Muscle layer of colon (tissue), 2 donors: ENCODE measurements around the gene TRIM33.
"Not testable (repeated sequence)": the region's sequence is repeated elsewhere in the genome, so short reads cannot be mapped to it uniquely, and the experiment has no call there.

Source experiments
- H3K27ac ChIP-seq: one replicate; pipeline ENCODE4 v1.7.0; 2013; ENCODE audit warnings: low read depth, mild to moderate bottlenecking, low read length, moderate library complexity
- H3K27me3 ChIP-seq, 2 donors: one replicate each; pipeline ENCODE4 v1.7.0; 2013; ENCODE audit warnings: low read length in 2 of 2, mild to moderate bottlenecking in 2 of 2; ENCODE audit not compliant: insufficient read depth in 2 of 2, control insufficient read depth in 1 of 2
- H3K36me3 ChIP-seq: one replicate; pipeline ENCODE4 v1.7.0; 2013; ENCODE audit warnings: mild to moderate bottlenecking, low read length; ENCODE audit not compliant: insufficient read depth
- H3K4me1 ChIP-seq: one replicate; pipeline ENCODE4 v1.7.0; 2013; ENCODE audit warnings: mild to moderate bottlenecking, low read length; ENCODE audit not compliant: insufficient read depth
- H3K4me3 ChIP-seq, 2 donors: one replicate each; pipeline ENCODE4 v1.7.0; 2013; ENCODE audit warnings: low read length in 2 of 2, low read depth in 1 of 2, mild to moderate bottlenecking in 1 of 2, moderate library complexity in 1 of 2
- H3K9ac ChIP-seq: one replicate; pipeline ENCODE4 v1.7.0; 2013; ENCODE audit warnings: low read length
- H3K9me3 ChIP-seq: one replicate; pipeline ENCODE4 v1.7.0; 2013; ENCODE audit warnings: mild to moderate bottlenecking, low read length
- donor health status: abdominal sarcoma.
- donor health status: Adenocarcinoma of cecum.

Gene TRIM33

GRCh38 chr1:114462341-114462740 is 48.7 kb downstream of the TRIM33 start:
- H3K4me3 ChIP-seq = no peak overlapping the region
- H3K9ac ChIP-seq = no peak overlapping the region
- H3K4me1 ChIP-seq = no peaks in the 10 kb centered on the region
- H3K27me3 ChIP-seq = no peaks in the 10 kb centered on the region
- H3K36me3 ChIP-seq = no peaks in the 10 kb centered on the region
- H3K9me3 ChIP-seq = no peaks in the 10 kb centered on the region
- no peak overlapping the region for H3K27ac ChIP-seq

GRCh38 chr1:114458237-114458777 is 52.7 kb downstream of the TRIM33 start:
- Histone ChIP-seq H3K9ac (no peak overlapping the region), H3K4me3 (no peak overlapping the region), H3K9me3 (no peaks in the 10 kb centered on the region), H3K4me1 (no peaks in the 10 kb centered on the region), H3K27ac (no peak overlapping the region), H3K27me3 (no peaks in the 10 kb centered on the region), H3K36me3 (peaks cover 8% of the 10 kb centered on the region)

- Histone ChIP-seq H3K9me3 (no peaks in the 10 kb centered on the region), H3K9ac (no peak overlapping the region), H3K27me3 (no peaks in the 10 kb centered on the region), H3K36me3 (peaks cover 8% of the 10 kb centered on the region), H3K4me1 (no peaks in the 10 kb centered on the region), H3K27ac (no peak overlapping the region), H3K4me3 (no peak overlapping the region)
Measured at GRCh38 chr1:114457675-114458236, 53.2 kb downstream of the TRIM33 start.

GRCh38 chr1:114456586-114456985 is 54.4 kb downstream of the TRIM33 start:
- H3K27ac ChIP-seq = no peak overlapping the region
- H3K36me3 ChIP-seq = peaks cover 8% of the 10 kb centered on the region
- H3K27me3 ChIP-seq = no peaks in the 10 kb centered on the region
- no peak overlapping the region for H3K9ac ChIP-seq
- H3K4me1 ChIP-seq = no peaks in the 10 kb centered on the region
- no peaks in the 10 kb centered on the region for H3K9me3 ChIP-seq
- no peak overlapping the region for H3K4me3 ChIP-seq

- no peaks in the 10 kb centered on the region for H3K27me3 ChIP-seq
- H3K36me3 ChIP-seq = peaks cover 8% of the 10 kb centered on the region
- H3K4me3 ChIP-seq = no peak overlapping the region
- H3K4me1 ChIP-seq = no peaks in the 10 kb centered on the region
- H3K9me3 ChIP-seq = no peaks in the 10 kb centered on the region
- H3K9ac ChIP-seq = no peak overlapping the region
- no peak overlapping the region for H3K27ac ChIP-seq
Measured at GRCh38 chr1:114455102-114455785, 55.8 kb downstream of the TRIM33 start.

GRCh38 chr1:114454539-114454938 is 56.5 kb downstream of the TRIM33 start:
- H3K36me3 ChIP-seq = peaks cover 8% of the 10 kb centered on the region
- no peaks in the 10 kb centered on the region for H3K4me1 ChIP-seq
- no peak overlapping the region for H3K9ac ChIP-seq
- H3K27ac ChIP-seq = no peak overlapping the region
- no peak overlapping the region for H3K4me3 ChIP-seq
- no peaks in the 10 kb centered on the region for H3K9me3 ChIP-seq
- no peaks in the 10 kb centered on the region for H3K27me3 ChIP-seq

- Histone ChIP-seq H3K9ac (no peak overlapping the region), H3K36me3 (peaks cover 8% of the 10 kb centered on the region), H3K9me3 (no peaks in the 10 kb centered on the region), H3K27ac (no peak overlapping the region), H3K4me1 (no peaks in the 10 kb centered on the region), H3K27me3 (no peaks in the 10 kb centered on the region), H3K4me3 (no peak overlapping the region)
Measured at GRCh38 chr1:114453361-114453784, 57.6 kb downstream of the TRIM33 start.

- Histone ChIP-seq H3K4me1 (peaks cover 3% of the 10 kb centered on the region), H3K9ac (no peak overlapping the region), H3K27me3 (no peaks in the 10 kb centered on the region), H3K27ac (no peak overlapping the region), H3K36me3 (peaks cover 4% of the 10 kb centered on the region), H3K4me3 (no peak overlapping the region), H3K9me3 (no peaks in the 10 kb centered on the region)
Measured at GRCh38 chr1:114448370-114449036, 62.5 kb downstream of the TRIM33 start.

- Histone ChIP-seq H3K36me3 (peaks cover 4% of the 10 kb centered on the region), H3K9me3 (no peaks in the 10 kb centered on the region), H3K4me3 (no peak overlapping the region), H3K27ac (no peak overlapping the region), H3K27me3 (no peaks in the 10 kb centered on the region), H3K9ac (no peak overlapping the region), H3K4me1 (peaks cover 3% of the 10 kb centered on the region)
Measured at GRCh38 chr1:114446198-114446597, 64.8 kb downstream of the TRIM33 start.

- H3K36me3 ChIP-seq = not testable (repeated sequence)
Measured at GRCh38 chr1:114443226-114443625, 67.8 kb downstream of the TRIM33 start.

GRCh38 chr1:114441332-114441731 is 69.7 kb downstream of the TRIM33 start:
- Histone ChIP-seq H3K9ac (no peak overlapping the region), H3K4me3 (no peak overlapping the region), H3K27ac (no peak overlapping the region), H3K36me3 (peaks cover 3% of the 10 kb centered on the region), H3K4me1 (no peaks in the 10 kb centered on the region), H3K27me3 (no peaks in the 10 kb centered on the region), H3K9me3 (no peaks in the 10 kb centered on the region)

More at GRCh38 chr1:114443226-114443625, 67.8 kb downstream of the TRIM33 start:
- H3K9ac ChIP-seq, H3K9me3 ChIP-seq, H3K4me1 ChIP-seq, H3K27ac ChIP-seq, H3K4me3 ChIP-seq, H3K27me3 ChIP-seq: not testable (repeated sequence)
